ENCODE measurements around the gene ARID1B.

The ARID1B gene

GRCh38 chr6:157079277-157079676 lies 302.1 kb downstream of the ARID1B start:
- Histone ChIP-seq H3K4me1 (ENCODE audit: control insufficient read depth in 1 of 2, insufficient read depth in 2 of 2, low read length in 2 of 2) (no peaks in the 10 kb centered on the region), H3K79me2 (ENCODE audit: control insufficient read depth, insufficient read depth, low read length, poor library complexity) (no peaks in the 10 kb centered on the region), H3K9ac (ENCODE audit: low read length) (no peak overlapping the region), H3K27ac (ENCODE audit: low read depth, low read length) (no peak overlapping the region), H2BK5ac (ENCODE audit: low read depth, low read length, poor library complexity) (no peak overlapping the region), H2BK120ac (ENCODE audit: insufficient read depth, low read length, poor library complexity) (no peak overlapping the region), H3K79me1 (ENCODE audit: low read length) (no peaks in the 10 kb centered on the region), H2AFZ (ENCODE audit: insufficient read depth, low read length, poor library complexity) (no peak overlapping the region), H3K27me3 (ENCODE audit: insufficient read depth, low read length) (no peaks in the 10 kb centered on the region), H3K23ac (ENCODE audit: low read length) (no peak overlapping the region), H3K14ac (ENCODE audit: low read length) (no peak overlapping the region), H2BK12ac (ENCODE audit: low read length) (no peak overlapping the region), H3K4me2 (ENCODE audit: low read length) (no peak overlapping the region), H3K36me3 (ENCODE audit: control insufficient read depth in 1 of 2, insufficient read depth in 2 of 2, low read length in 2 of 2) (peaks cover 0 to 2% of the 10 kb centered on the region in 2 experiments), H3K4me3 (ENCODE audit: low read depth, low read length) (no peak overlapping the region), H2AK5ac (ENCODE audit: low read length) (no peak overlapping the region), H4K8ac (ENCODE audit: low read depth, low read length) (no peak overlapping the region), H3K9me3 (ENCODE audit: insufficient read depth, low read depth, low read length) (no peaks in the 10 kb centered on the region), H3K4ac (ENCODE audit: low read depth, low read length) (no peak overlapping the region), H3K18ac (ENCODE audit: low read length) (no peak overlapping the region), H4K12ac (ENCODE audit: low read depth, low read length) (no peak overlapping the region), H4K91ac (ENCODE audit: low read depth, low read length) (no peak overlapping the region)
- no peak for DNase-seq
- WGBS (ENCODE audit: extremely low coverage, insufficient coverage, insufficient read length), result no CpG with 5 or more reads among the region's 1 CpG

- Histone ChIP-seq H2BK12ac (ENCODE audit: low read length) (no peak overlapping the region), H2AFZ (ENCODE audit: insufficient read depth, low read length, poor library complexity) (no peak overlapping the region), H4K12ac (ENCODE audit: low read depth, low read length) (no peak overlapping the region), H3K4me2 (ENCODE audit: low read length) (no peak overlapping the region), H3K79me2 (ENCODE audit: control insufficient read depth, insufficient read depth, low read length, poor library complexity) (no peaks in the 10 kb centered on the region), H2BK120ac (ENCODE audit: insufficient read depth, low read length, poor library complexity) (no peak overlapping the region), H3K23ac (ENCODE audit: low read length) (no peak overlapping the region), H4K8ac (ENCODE audit: low read depth, low read length) (no peak overlapping the region), H3K27me3 (ENCODE audit: insufficient read depth, low read length) (no peaks in the 10 kb centered on the region), H2BK5ac (ENCODE audit: low read depth, low read length, poor library complexity) (no peak overlapping the region), H3K4ac (ENCODE audit: low read depth, low read length) (no peak overlapping the region), H3K14ac (ENCODE audit: low read length) (no peak overlapping the region), H3K4me3 (ENCODE audit: low read depth, low read length) (no peak overlapping the region), H2AK5ac (ENCODE audit: low read length) (no peak overlapping the region), H3K27ac (ENCODE audit: low read depth, low read length) (no peak overlapping the region), H4K91ac (ENCODE audit: low read depth, low read length) (no peak overlapping the region), H3K18ac (ENCODE audit: low read length) (no peak overlapping the region), H3K9ac (ENCODE audit: low read length) (no peak overlapping the region), H3K4me1 (ENCODE audit: control insufficient read depth in 1 of 2, insufficient read depth in 2 of 2, low read length in 2 of 2) (no peaks in the 10 kb centered on the region), H3K79me1 (ENCODE audit: low read length) (no peaks in the 10 kb centered on the region), H3K36me3 (ENCODE audit: control insufficient read depth in 1 of 2, insufficient read depth in 2 of 2, low read length in 2 of 2) (peaks cover 3 to 4% of the 10 kb centered on the region in 2 experiments), H3K9me3 (ENCODE audit: insufficient read depth, low read depth, low read length) (no peaks in the 10 kb centered on the region)
- DNase-seq, result no peak
- whole genome bisulfite sequencing (ENCODE audit: extremely low coverage, insufficient coverage, insufficient read length), result no CpG with 5 or more reads among the region's 3 CpGs
Measured at GRCh38 chr6:157079771-157080170, 302.6 kb downstream of the ARID1B start.

GRCh38 chr6:157080986-157081391 lies 303.8 kb downstream of the ARID1B start:
- Histone ChIP-seq H4K91ac (ENCODE audit: low read depth, low read length) (no peak overlapping the region), H3K4me3 (ENCODE audit: low read depth, low read length) (no peak overlapping the region), H3K23ac (ENCODE audit: low read length) (no peak overlapping the region), H4K12ac (ENCODE audit: low read depth, low read length) (no peak overlapping the region), H2AFZ (ENCODE audit: insufficient read depth, low read length, poor library complexity) (no peak overlapping the region), H3K27ac (ENCODE audit: low read depth, low read length) (no peak overlapping the region), H3K14ac (ENCODE audit: low read length) (no peak overlapping the region), H2BK5ac (ENCODE audit: low read depth, low read length, poor library complexity) (no peak overlapping the region), H2BK12ac (ENCODE audit: low read length) (no peak overlapping the region), H3K4me2 (ENCODE audit: low read length) (no peak overlapping the region), H2AK5ac (ENCODE audit: low read length) (no peak overlapping the region), H3K18ac (ENCODE audit: low read length) (no peak overlapping the region), H2BK120ac (ENCODE audit: insufficient read depth, low read length, poor library complexity) (no peak overlapping the region), H3K79me2 (ENCODE audit: control insufficient read depth, insufficient read depth, low read length, poor library complexity) (no peaks in the 10 kb centered on the region), H3K27me3 (ENCODE audit: insufficient read depth, low read length) (no peaks in the 10 kb centered on the region), H3K4ac (ENCODE audit: low read depth, low read length) (no peak overlapping the region), H4K8ac (ENCODE audit: low read depth, low read length) (no peak overlapping the region), H3K4me1 (ENCODE audit: control insufficient read depth in 1 of 2, insufficient read depth in 2 of 2, low read length in 2 of 2) (no peaks in the 10 kb centered on the region), H3K9me3 (ENCODE audit: insufficient read depth, low read depth, low read length) (no peaks in the 10 kb centered on the region), H3K36me3 (ENCODE audit: control insufficient read depth in 1 of 2, insufficient read depth in 2 of 2, low read length in 2 of 2) (peaks cover 4% of the 10 kb centered on the region in 2 experiments), H3K9ac (ENCODE audit: low read length) (no peak overlapping the region), H3K79me1 (ENCODE audit: low read length) (no peaks in the 10 kb centered on the region)
- no peak for DNase-seq

GRCh38 chr6:157083343-157083742 lies 306.2 kb downstream of the ARID1B start:
- Histone ChIP-seq H2AK5ac (ENCODE audit: low read length) (no peak overlapping the region), H4K91ac (ENCODE audit: low read depth, low read length) (no peak overlapping the region), H2BK12ac (ENCODE audit: low read length) (no peak overlapping the region), H4K8ac (ENCODE audit: low read depth, low read length) (no peak overlapping the region), H2BK5ac (ENCODE audit: low read depth, low read length, poor library complexity) (no peak overlapping the region), H3K18ac (ENCODE audit: low read length) (no peak overlapping the region), H3K23ac (ENCODE audit: low read length) (no peak overlapping the region), H3K79me1 (ENCODE audit: low read length) (no peaks in the 10 kb centered on the region), H2BK120ac (ENCODE audit: insufficient read depth, low read length, poor library complexity) (no peak overlapping the region), H3K27ac (ENCODE audit: low read depth, low read length) (no peak overlapping the region), H3K9ac (ENCODE audit: low read length) (no peak overlapping the region), H2AFZ (ENCODE audit: insufficient read depth, low read length, poor library complexity) (no peak overlapping the region), H3K14ac (ENCODE audit: low read length) (no peak overlapping the region), H3K9me3 (ENCODE audit: insufficient read depth, low read depth, low read length) (no peaks in the 10 kb centered on the region), H3K36me3 (ENCODE audit: control insufficient read depth in 1 of 2, insufficient read depth in 2 of 2, low read length in 2 of 2) (peaks cover 4% of the 10 kb centered on the region in 2 experiments), H3K27me3 (ENCODE audit: insufficient read depth, low read length) (no peaks in the 10 kb centered on the region), H3K4ac (ENCODE audit: low read depth, low read length) (no peak overlapping the region), H3K4me2 (ENCODE audit: low read length) (no peak overlapping the region), H3K4me3 (ENCODE audit: low read depth, low read length) (no peak overlapping the region), H4K12ac (ENCODE audit: low read depth, low read length) (no peak overlapping the region), H3K4me1 (ENCODE audit: control insufficient read depth in 1 of 2, insufficient read depth in 2 of 2, low read length in 2 of 2) (no peaks in the 10 kb centered on the region), H3K79me2 (ENCODE audit: control insufficient read depth, insufficient read depth, low read length, poor library complexity) (no peaks in the 10 kb centered on the region)
- no peak for DNase-seq
- WGBS (ENCODE audit: extremely low coverage, insufficient coverage, insufficient read length), result no CpG with 5 or more reads among the region's 7 CpGs

Data from trophoblast cell (in vitro differentiated cells and primary cell).